Small intestine (tissue), 7 donors: ENCODE data around the gene ACBD5. TPM values are rescaled to one million over a fixed set of nuclear protein-coding genes. Genes with fewer than 3 reads are reported as not detected.

Experiments
- DNase-seq, 2 donors: peaks; one replicate each; pipeline versions ENCODE4 v3.0.0 to v3.0.0-alpha.2; 2013
- FAIRE-seq: peaks from 2 replicates; lab custom pipeline; 2012; peaks lifted over from hg19 to GRCh38; lab: Jason Lieb, UNC
- H3K27ac ChIP-seq, 3 donors: one replicate each; pipeline ENCODE4 v1.5.1; 2013; ENCODE audit warnings: low read length in 2 of 3, mild to moderate bottlenecking in 2 of 3, control low read depth in 1 of 3, inconsistent platforms in 1 of 3, low read depth in 1 of 3, moderate library complexity in 1 of 3
- H3K27me3 ChIP-seq, 3 donors: one replicate each; pipeline ENCODE4 v1.6.1; 2013; ENCODE audit warnings: low read length in 3 of 3, inconsistent platforms in 1 of 3; ENCODE audit not compliant: control insufficient read depth in 3 of 3, insufficient read depth in 3 of 3
- H3K36me3 ChIP-seq, 3 donors: one replicate each; pipeline ENCODE4 v1.6.1; 2013; ENCODE audit warnings: low read length in 3 of 3, inconsistent platforms in 1 of 3, low read depth in 1 of 3, mild to moderate bottlenecking in 1 of 3, moderate library complexity in 1 of 3; ENCODE audit not compliant: control insufficient read depth in 3 of 3, insufficient read depth in 2 of 3
- H3K4me1 ChIP-seq, 3 donors: one replicate each; pipeline ENCODE4 v1.6.1; 2013; ENCODE audit warnings: low read length in 2 of 3, inconsistent platforms in 1 of 3, low read depth in 1 of 3, mild to moderate bottlenecking in 1 of 3, moderate library complexity in 1 of 3; ENCODE audit not compliant: control insufficient read depth in 3 of 3, insufficient read depth in 2 of 3
- H3K4me3 ChIP-seq, 3 donors: one replicate each; pipeline ENCODE4 v1.5.1; 2013; ENCODE audit warnings: low read length in 3 of 3, control low read depth in 1 of 3, inconsistent platforms in 1 of 3, low read depth in 1 of 3, mild to moderate bottlenecking in 1 of 3, moderate library complexity in 1 of 3
- H3K9me3 ChIP-seq, 2 donors: one replicate each; pipeline ENCODE4 v1.6.1; 2013; ENCODE audit warnings: low read depth in 1 of 2, low read length in 1 of 2; ENCODE audit not compliant: control insufficient read depth in 2 of 2, insufficient read depth in 1 of 2
- WGBS, 3 donors: extraction: QIAGEN DNeasy Blood & Tissue Kit; methylation state at CpG; one replicate each; pipeline ENCODE4 v1.1.7; 2013; 5-methylcytosine and 5-hydroxymethylcytosine counted together
- polyA plus RNA-seq, 4 donors: library from polyadenylated mRNA; stranded (reverse) in 3 of 4; unstranded in 1 of 4; fragments of 200-250 nt in 3 of 4; fragments of 120-200 nt in 1 of 4; gene quantifications; one replicate each; pipeline versions ENCODE4 v1.2.1 to v1.2.3, GENCODE V29; 2013
- donor health status: healthy with polysubstance abuse.
- donor health status: control.
- donor health status: control.
- donor health status: Bipolar disorder and iron deficiency.
- donor health status: healthy.

The ACBD5 gene
- polyA plus RNA-seq, 4 donors = 21.8 to 61.5 (median 43.2) TPM

GRCh38 chr10:27155066-27155754 is 85.4 kb downstream of the ACBD5 start, which contains the start of gene MASTL:
Gene MASTL, plus strand, starts transcription at chr10:27155352. Its CDS starts 75 bp downstream, at chr10:27155427.
- Histone ChIP-seq H3K36me3 (peaks cover 0 to 9% (median 3%) of the 10 kb centered on the region in 3 donors), H3K4me1 (peaks cover 0 to 5% (median 0%) of the 10 kb centered on the region in 3 donors), H3K27me3 (no peaks in the 10 kb centered on the region), H3K4me3 (peak within 1 kb of the TSS; percentile 67 to 89 (median 89)), H3K9me3 (no peaks in the 10 kb centered on the region), H3K27ac (peak within 1 kb of the TSS; percentile 92 to 100 (median 99))
- DNase-seq = peak; percentile 89 to 96
- 0 to 1% (median 0%) methylated on average over 54 to 55 of the region's 55 CpGs for WGBS, 3 donors
- FAIRE-seq = no peak

- WGBS, 3 donors = 0% methylated on average over 18 of the region's 18 CpGs
- FAIRE-seq (no peak), DNase-seq (no peak)
- Histone ChIP-seq H3K9me3 (no peaks in the 10 kb centered on the region), H3K27me3 (no peaks in the 10 kb centered on the region), H3K27ac (peak overlapping the region; percentile 92 to 100 (median 99)), H3K36me3 (peaks cover 0 to 8% (median under 1%) of the 10 kb centered on the region in 3 donors), H3K4me3 (peak overlapping the region; percentile 67 to 89 (median 89)), H3K4me1 (peaks cover 0 to 5% (median 0%) of the 10 kb centered on the region in 3 donors)
Observed at GRCh38 chr10:27153845-27154193, 86.8 kb downstream of the ACBD5 start.

- 2 to 5% (median 2%) methylated on average over 6 of the region's 6 CpGs for WGBS, 3 donors
- Histone ChIP-seq H3K36me3 (peaks cover 0 to 7% (median 2%) of the 10 kb centered on the region in 3 donors), H3K27ac (peak overlapping the region; percentile 92 to 100 (median 99)), H3K4me3 (peak overlapping the region; percentile 67 to 89 (median 89)), H3K9me3 (no peaks in the 10 kb centered on the region), H3K27me3 (no peaks in the 10 kb centered on the region), H3K4me1 (peaks cover 0 to 5% (median 0%) of the 10 kb centered on the region in 3 donors)
- DNase-seq (peak in 1 of 2 donors; percentile 3), FAIRE-seq (no peak)
Observed at GRCh38 chr10:27153329-27153728, 87.3 kb downstream of the ACBD5 start.

GRCh38 chr10:27152687-27153086 is 87.9 kb downstream of the ACBD5 start:
- peaks cover 2 to 13% (median 6%) of the 10 kb centered on the region in 3 donors for H3K36me3 ChIP-seq
- no peak for FAIRE-seq
- H3K9me3 ChIP-seq = no peaks in the 10 kb centered on the region
- no peak overlapping the region for H3K27ac ChIP-seq
- H3K4me1 ChIP-seq = peaks cover 0 to 5% (median 0%) of the 10 kb centered on the region in 3 donors
- no peaks in the 10 kb centered on the region for H3K27me3 ChIP-seq
- H3K4me3 ChIP-seq = peak overlapping the region in 2 of 3 donors; percentile 67 to 89
- DNase-seq = no peak

- FAIRE-seq (no peak), DNase-seq (no peak)
- Histone ChIP-seq H3K27ac (no peak overlapping the region), H3K4me3 (no peak overlapping the region), H3K27me3 (no peaks in the 10 kb centered on the region), H3K4me1 (peaks cover 0 to 2% (median 0%) of the 10 kb centered on the region in 3 donors), H3K36me3 (peaks cover 6 to 24% (median 13%) of the 10 kb centered on the region in 3 donors), H3K9me3 (no peaks in the 10 kb centered on the region)
- WGBS, 3 donors = 74 to 92% (median 86%) methylated on average over 1 of the region's 1 CpG
Observed at GRCh38 chr10:27150261-27150660, 90.3 kb downstream of the ACBD5 start.

GRCh38 chr10:27147701-27148100 is 92.9 kb downstream of the ACBD5 start:
- Histone ChIP-seq H3K4me3 (no peak overlapping the region), H3K27me3 (no peaks in the 10 kb centered on the region), H3K9me3 (no peaks in the 10 kb centered on the region), H3K4me1 (no peaks in the 10 kb centered on the region), H3K36me3 (peaks cover 6 to 36% (median 13%) of the 10 kb centered on the region in 3 donors), H3K27ac (no peak overlapping the region)
- no peak for DNase-seq
- FAIRE-seq = no peak
- WGBS, 3 donors = 86 to 90% (median 88%) methylated on average over 5 of the region's 5 CpGs

GRCh38 chr10:27145937-27146336 is 94.7 kb downstream of the ACBD5 start:
- Histone ChIP-seq H3K36me3 (peaks cover 6 to 39% (median 16%) of the 10 kb centered on the region in 3 donors), H3K4me1 (no peaks in the 10 kb centered on the region), H3K27me3 (no peaks in the 10 kb centered on the region), H3K27ac (no peak overlapping the region), H3K4me3 (no peak overlapping the region), H3K9me3 (no peaks in the 10 kb centered on the region)
- FAIRE-seq (no peak), DNase-seq (no peak)
